Breast epithelium (tissue), 3 donors: ENCODE results near the gene TKT.

ENCODE experiments used
- POLR2A ChIP-seq: fragments of 450-650 bp; IDR thresholded peaks from one replicate; pipeline ENCODE4 v1.6.1; 2016; ENCODE audit warnings: antibody characterized with exemption, mild to moderate bottlenecking, moderate library complexity
- POLR2AphosphoS5 ChIP-seq, 3 donors: sonication (generic); formaldehyde crosslinking; IDR thresholded peaks; one replicate each; pipeline ENCODE4 v1.6.1; 2017; ENCODE audit warnings: antibody characterized with exemption in 3 of 3
- TF ChIP-seq, protein P1 (sequence below), 3 donors: fragments of 450-650 bp; IDR thresholded peaks; one replicate each; pipeline ENCODE4 v1.5.1; 2016 to 2017; ENCODE audit warnings: antibody characterized with exemption in 3 of 3, mild to moderate bottlenecking in 3 of 3, moderate library complexity in 3 of 3

DNA sequence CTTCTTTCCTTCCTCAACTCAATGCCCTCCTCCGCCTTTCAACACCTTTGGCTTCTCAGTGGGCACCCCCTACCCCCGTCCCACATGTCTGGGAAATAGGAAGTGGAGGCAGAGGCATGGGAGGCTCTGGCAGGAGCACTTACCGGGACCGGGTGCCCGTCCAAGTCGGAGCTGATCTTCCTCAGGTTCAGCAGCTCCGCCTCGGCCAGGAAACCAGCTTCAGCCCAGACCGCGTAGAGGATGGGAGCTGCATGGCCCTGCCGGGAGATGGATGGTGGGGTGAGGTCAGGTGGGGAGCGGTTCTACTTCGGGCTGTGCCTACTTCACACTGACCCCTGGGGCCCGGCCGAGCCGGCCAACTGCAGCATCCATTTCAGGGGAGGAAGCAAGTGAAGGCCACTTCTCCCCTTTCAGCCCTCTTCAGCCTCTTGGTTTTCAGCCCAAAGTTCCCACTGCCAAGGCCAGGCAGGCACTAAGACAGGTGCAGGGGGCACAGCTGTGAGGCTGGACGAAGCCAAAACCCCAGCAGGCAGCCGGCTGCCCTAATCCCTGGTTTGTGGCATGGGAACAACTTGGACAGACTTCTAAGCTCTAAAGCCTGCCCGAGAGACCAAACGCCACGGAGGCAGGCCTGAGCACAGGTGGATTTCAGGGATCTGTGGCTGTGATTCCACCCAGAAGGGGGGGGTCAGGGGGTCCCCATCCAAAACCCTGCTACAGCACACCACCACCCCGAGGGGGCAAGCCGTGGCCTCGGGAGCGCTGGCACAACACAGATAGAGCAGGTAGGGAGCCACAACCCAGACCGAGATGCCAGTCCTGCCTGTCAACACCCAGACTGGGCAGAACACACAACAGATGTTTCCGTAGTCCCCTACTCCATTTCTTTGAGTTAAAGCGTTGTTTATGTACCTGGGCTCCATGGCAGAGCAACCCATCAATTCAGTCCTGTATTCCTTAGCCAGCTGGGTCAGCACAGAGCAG is 14.5 kb downstream of the TKT start:
- TF ChIP-seq, protein P1, sequence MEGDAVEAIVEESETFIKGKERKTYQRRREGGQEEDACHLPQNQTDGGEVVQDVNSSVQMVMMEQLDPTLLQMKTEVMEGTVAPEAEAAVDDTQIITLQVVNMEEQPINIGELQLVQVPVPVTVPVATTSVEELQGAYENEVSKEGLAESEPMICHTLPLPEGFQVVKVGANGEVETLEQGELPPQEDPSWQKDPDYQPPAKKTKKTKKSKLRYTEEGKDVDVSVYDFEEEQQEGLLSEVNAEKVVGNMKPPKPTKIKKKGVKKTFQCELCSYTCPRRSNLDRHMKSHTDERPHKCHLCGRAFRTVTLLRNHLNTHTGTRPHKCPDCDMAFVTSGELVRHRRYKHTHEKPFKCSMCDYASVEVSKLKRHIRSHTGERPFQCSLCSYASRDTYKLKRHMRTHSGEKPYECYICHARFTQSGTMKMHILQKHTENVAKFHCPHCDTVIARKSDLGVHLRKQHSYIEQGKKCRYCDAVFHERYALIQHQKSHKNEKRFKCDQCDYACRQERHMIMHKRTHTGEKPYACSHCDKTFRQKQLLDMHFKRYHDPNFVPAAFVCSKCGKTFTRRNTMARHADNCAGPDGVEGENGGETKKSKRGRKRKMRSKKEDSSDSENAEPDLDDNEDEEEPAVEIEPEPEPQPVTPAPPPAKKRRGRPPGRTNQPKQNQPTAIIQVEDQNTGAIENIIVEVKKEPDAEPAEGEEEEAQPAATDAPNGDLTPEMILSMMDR (IDR thresholded peaks at IDR 0.05): no peak
- TF ChIP-seq POLR2A: no peak
- TF ChIP-seq POLR2AphosphoS5 (IDR thresholded peaks at IDR 0.05): no peak
